Stomach smooth muscle (tissue), 2 donors: ENCODE measurements around the gene CACNA1S.

Experiments
- H3K27ac ChIP-seq: one replicate; pipeline ENCODE4 v1.7.0; 2013; ENCODE audit warnings: mild to moderate bottlenecking, low read length, inconsistent platforms
- H3K27me3 ChIP-seq, 2 donors: one replicate each; pipeline ENCODE4 v1.7.0; 2013; ENCODE audit warnings: low read length in 2 of 2; ENCODE audit not compliant: insufficient read depth in 2 of 2, control insufficient read depth in 1 of 2
- H3K36me3 ChIP-seq, 2 donors: one replicate each; pipeline ENCODE4 v1.7.0; 2013; ENCODE audit warnings: low read length in 2 of 2; ENCODE audit not compliant: control insufficient read depth in 2 of 2, insufficient read depth in 2 of 2
- H3K4me1 ChIP-seq: one replicate; pipeline ENCODE4 v1.7.0; 2013; ENCODE audit warnings: low read length; ENCODE audit not compliant: control insufficient read depth, insufficient read depth
- H3K4me3 ChIP-seq, 2 donors: one replicate each; pipeline ENCODE4 v1.7.0; 2013; ENCODE audit warnings: low read length in 2 of 2
- H3K9ac ChIP-seq, 2 donors: one replicate each; pipeline ENCODE4 v1.7.0; 2013; ENCODE audit warnings: low read length in 2 of 2, mild to moderate bottlenecking in 1 of 2
- H3K9me3 ChIP-seq, 2 donors: one replicate each; pipeline ENCODE4 v1.7.0; 2013; ENCODE audit warnings: low read length in 2 of 2; ENCODE audit not compliant: control insufficient read depth in 2 of 2
- donor health status: healthy.
- donor health status: Pancreatic carcinoma.

Gene CACNA1S

GRCh38 chr1:201013991-201014815 is 98.0 kb downstream of the CACNA1S start:
- Histone ChIP-seq H3K9ac (no peak overlapping the region), H3K36me3 (no peaks in the 10 kb centered on the region), H3K4me3 (no peak overlapping the region), H3K27me3 (peaks cover 6 to 14% of the 10 kb centered on the region in 2 donors), H3K9me3 (no peaks in the 10 kb centered on the region), H3K4me1 (peaks cover 19% of the 10 kb centered on the region), H3K27ac (no peak overlapping the region)

GRCh38 chr1:201013031-201013485 is 99.2 kb downstream of the CACNA1S start:
- Histone ChIP-seq H3K27ac (no peak overlapping the region), H3K36me3 (no peaks in the 10 kb centered on the region), H3K4me1 (peaks cover 19% of the 10 kb centered on the region), H3K27me3 (peaks cover 6 to 14% of the 10 kb centered on the region in 2 donors), H3K9me3 (no peaks in the 10 kb centered on the region), H3K9ac (no peak overlapping the region), H3K4me3 (no peak overlapping the region)

GRCh38 chr1:201011616-201012015 is 100.6 kb downstream of the CACNA1S start:
- no peak overlapping the region for H3K9ac ChIP-seq
- peaks cover 2 to 10% of the 10 kb centered on the region in 2 donors for H3K27me3 ChIP-seq
- no peak overlapping the region for H3K27ac ChIP-seq
- no peak overlapping the region for H3K4me3 ChIP-seq
- H3K4me1 ChIP-seq, result peaks cover 15% of the 10 kb centered on the region
- H3K9me3 ChIP-seq, result no peaks in the 10 kb centered on the region
- no peaks in the 10 kb centered on the region for H3K36me3 ChIP-seq

- Histone ChIP-seq H3K27me3 (peaks cover 2 to 7% of the 10 kb centered on the region in 2 donors), H3K4me3 (no peak overlapping the region), H3K9me3 (no peaks in the 10 kb centered on the region), H3K36me3 (no peaks in the 10 kb centered on the region), H3K9ac (no peak overlapping the region), H3K4me1 (peaks cover 3% of the 10 kb centered on the region), H3K27ac (no peak overlapping the region)
Observed at GRCh38 chr1:201009962-201010645, 102.1 kb downstream of the CACNA1S start.

- no peak overlapping the region for H3K9ac ChIP-seq
- H3K4me1 ChIP-seq, result no peaks in the 10 kb centered on the region
- no peak overlapping the region for H3K4me3 ChIP-seq
- H3K27ac ChIP-seq, result no peak overlapping the region
- H3K9me3 ChIP-seq, result no peaks in the 10 kb centered on the region
- H3K36me3 ChIP-seq, result no peaks in the 10 kb centered on the region
- peaks cover 2 to 7% of the 10 kb centered on the region in 2 donors for H3K27me3 ChIP-seq
Observed at GRCh38 chr1:201008666-201009360, 103.4 kb downstream of the CACNA1S start.

- H3K27ac ChIP-seq, result no peak overlapping the region
- H3K36me3 ChIP-seq, result no peaks in the 10 kb centered on the region
- no peak overlapping the region for H3K4me3 ChIP-seq
- H3K27me3 ChIP-seq, result peaks cover 2 to 7% of the 10 kb centered on the region in 2 donors
- no peak overlapping the region for H3K9ac ChIP-seq
- H3K9me3 ChIP-seq, result no peaks in the 10 kb centered on the region
- no peaks in the 10 kb centered on the region for H3K4me1 ChIP-seq
Observed at GRCh38 chr1:201007481-201007880, 104.7 kb downstream of the CACNA1S start.

- Histone ChIP-seq H3K9me3 (no peaks in the 10 kb centered on the region), H3K9ac (no peak overlapping the region), H3K27me3 (peaks cover 2 to 3% of the 10 kb centered on the region in 2 donors), H3K36me3 (no peaks in the 10 kb centered on the region), H3K4me1 (no peaks in the 10 kb centered on the region), H3K4me3 (no peak overlapping the region), H3K27ac (no peak overlapping the region)
Observed at GRCh38 chr1:201006450-201006849, 105.8 kb downstream of the CACNA1S start.

- no peaks in the 10 kb centered on the region for H3K36me3 ChIP-seq
Observed at GRCh38 chr1:201004732-201005131, 107.5 kb downstream of the CACNA1S start.

GRCh38 chr1:201004154-201004553 is 108.1 kb downstream of the CACNA1S start:
- Histone ChIP-seq H3K9ac (no peak overlapping the region), H3K4me1 (no peaks in the 10 kb centered on the region), H3K27ac (no peak overlapping the region), H3K4me3 (no peak overlapping the region), H3K36me3 (no peaks in the 10 kb centered on the region), H3K9me3 (no peaks in the 10 kb centered on the region), H3K27me3 (no peaks in the 10 kb centered on the region)

More at GRCh38 chr1:201004732-201005131, 107.5 kb downstream of the CACNA1S start:
- H3K4me3 ChIP-seq, result no peak overlapping the region
- H3K4me1 ChIP-seq, result no peaks in the 10 kb centered on the region
- no peak overlapping the region for H3K9ac ChIP-seq
- no peaks in the 10 kb centered on the region for H3K9me3 ChIP-seq
- H3K27me3 ChIP-seq, result no peaks in the 10 kb centered on the region
- H3K27ac ChIP-seq, result no peak overlapping the region

- Histone ChIP-seq H3K4me3 (no peak overlapping the region), H3K4me1 (no peaks in the 10 kb centered on the region), H3K36me3 (no peaks in the 10 kb centered on the region), H3K9ac (no peak overlapping the region), H3K27ac (no peak overlapping the region), H3K9me3 (no peaks in the 10 kb centered on the region), H3K27me3 (no peaks in the 10 kb centered on the region)
Observed at GRCh38 chr1:201002510-201002909, 109.7 kb downstream of the CACNA1S start.
